ENCODE results near the gene SMARCB1.

GRCh38 chr22:23762842-23763578, 23.8 kb upstream of the SMARCB1 start, which contains the start of gene C22orf15:
- TF ChIP-seq CTCF (conservative IDR thresholded peaks at IDR 0.05) (no peak), EZH2 (IDR thresholded peaks at IDR 0.05; ENCODE audit: low read depth) (no peak)
